ENCODE measurements around the gene FATE1. TPM values are rescaled to one million over a fixed set of nuclear protein-coding genes. Genes with fewer than 3 reads are reported as not detected.

Gene FATE1
- total RNA-seq, 1 donor from 2014 or later, result 0.36 TPM

GRCh38 chrX:151735219-151735618 lies 19.4 kb downstream of the FATE1 start:
- ATAC-seq, result no peak
- intact Hi-C loops (cut with DNase I), result no loop called here
- peak; percentile 4 for DNase-seq (ENCODE audit: low spot score)

- intact Hi-C loops (cut with DNase I), result no loop called here
- DNase-seq (ENCODE audit: low spot score) (peak; percentile 27), ATAC-seq (no peak)
These were observed 20.9 kb downstream of the FATE1 start for GRCh38 chrX:151736685-151737084.

- DNase-seq (ENCODE audit: low spot score) (peak; percentile 23), ATAC-seq (no peak)
- intact Hi-C loops (cut with DNase I), result no loop called here
These were observed 21.7 kb downstream of the FATE1 start for GRCh38 chrX:151737494-151737893.

GRCh38 chrX:151738751-151739150 lies 22.9 kb downstream of the FATE1 start:
- DNase-seq (ENCODE audit: low spot score), result peak; percentile 18
- intact Hi-C loops (cut with DNase I), result no loop called here
- ATAC-seq, result no peak

- intact Hi-C loops (cut with DNase I), result no loop called here
- ATAC-seq, result no peak
These were observed 25.8 kb downstream of the FATE1 start for GRCh38 chrX:151741606-151742005.

GRCh38 chrX:151742311-151742710 lies 26.5 kb downstream of the FATE1 start:
- intact Hi-C loops (cut with DNase I), result no loop called here
- DNase-seq (ENCODE audit: low spot score) (no peak), ATAC-seq (no peak)

More at GRCh38 chrX:151741606-151742005, 25.8 kb downstream of the FATE1 start:
- no peak for DNase-seq (ENCODE audit: low spot score)

- ATAC-seq, result no peak
- intact Hi-C loops (cut with DNase I), result no loop called here
- no peak for DNase-seq (ENCODE audit: low spot score)
These were observed 28.0 kb downstream of the FATE1 start for GRCh38 chrX:151743651-151744470.

- DNase-seq (ENCODE audit: low spot score) (no peak), ATAC-seq (no peak)
- intact Hi-C loops (cut with DNase I), result no loop called here
These were observed 29.8 kb downstream of the FATE1 start for GRCh38 chrX:151745651-151746050.

GRCh38 chrX:151746502-151746901 lies 30.7 kb downstream of the FATE1 start:
- intact Hi-C loops (cut with DNase I), result no loop called here
- DNase-seq (ENCODE audit: low spot score) (no peak), ATAC-seq (no peak)

- intact Hi-C loops (cut with DNase I), result no loop called here
- no peak for DNase-seq (ENCODE audit: low spot score)
- ATAC-seq, result no peak
These were observed 34.7 kb downstream of the FATE1 start for GRCh38 chrX:151750511-151750910.

- no peak for DNase-seq (ENCODE audit: low spot score)
- no peak for ATAC-seq
- intact Hi-C loops (cut with DNase I), result no loop called here
These were observed 37.0 kb downstream of the FATE1 start for GRCh38 chrX:151752847-151753246.

- intact Hi-C loops (cut with DNase I), result no loop called here
- ATAC-seq, result peak; percentile 92
These were observed 37.6 kb downstream of the FATE1 start for GRCh38 chrX:151753313-151754046.

GRCh38 chrX:151754047-151754429 lies 38.2 kb downstream of the FATE1 start:
- no peak for ATAC-seq
- intact Hi-C loops (cut with DNase I), result no loop called here
- no peak for DNase-seq (ENCODE audit: low spot score)

More at GRCh38 chrX:151753313-151754046, 37.6 kb downstream of the FATE1 start:
- DNase-seq (ENCODE audit: low spot score), result peak; percentile 76

- ATAC-seq, result no peak
- intact Hi-C loops (cut with DNase I), result no loop called here
- no peak for DNase-seq (ENCODE audit: low spot score)
These were observed 38.9 kb downstream of the FATE1 start for GRCh38 chrX:151754641-151755215.

GRCh38 chrX:151759041-151759708 lies 43.3 kb downstream of the FATE1 start:
- intact Hi-C loops (cut with DNase I), result no loop called here
- no peak for DNase-seq (ENCODE audit: low spot score)
- no peak for ATAC-seq

- intact Hi-C loops (cut with DNase I), result no loop called here
These were observed 47.0 kb downstream of the FATE1 start for GRCh38 chrX:151762802-151763201.

GRCh38 chrX:151763711-151764110 lies 47.9 kb downstream of the FATE1 start:
- DNase-seq (ENCODE audit: low spot score), result no peak
- no peak for ATAC-seq
- intact Hi-C loops (cut with DNase I), result no loop called here

More at GRCh38 chrX:151762802-151763201, 47.0 kb downstream of the FATE1 start:
- DNase-seq (ENCODE audit: low spot score) (no peak), ATAC-seq (no peak)

- ATAC-seq, result no peak
- intact Hi-C loops (cut with DNase I), result no loop called here
- no peak for DNase-seq (ENCODE audit: low spot score)
These were observed 49.2 kb downstream of the FATE1 start for GRCh38 chrX:151765026-151765425.

GRCh38 chrX:151771726-151772125 lies 55.9 kb downstream of the FATE1 start:
- intact Hi-C loops (cut with DNase I), result no loop called here
- no peak for ATAC-seq
- no peak for DNase-seq (ENCODE audit: low spot score)
